Measurements from ENCODE around the gene SPNS2. TPM values are rescaled to one million over a fixed set of nuclear protein-coding genes. Genes with fewer than 3 reads are reported as not detected.

The SPNS2 gene
- total RNA-seq, 1 experiment from 2014 or later: 0.33 TPM

- H3K27me3 ChIP-seq (ENCODE audit: insufficient read depth, low read length): no peaks in the 10 kb centered on the region
- peak overlapping the region; percentile 54 for H3K14ac ChIP-seq (ENCODE audit: insufficient read depth, low read length)
- peaks cover 5% of the 10 kb centered on the region; the same call in 1 of the 2 replicates for H3K4me1 ChIP-seq (ENCODE audit: insufficient read depth, low read length)
- no peak overlapping the region for H2AK5ac ChIP-seq (ENCODE audit: insufficient read length, low read length)
- no peak overlapping the region for H4K5ac ChIP-seq (ENCODE audit: insufficient read length, low read depth, low read length)
- no peak overlapping the region for H3K4me2 ChIP-seq (ENCODE audit: insufficient read depth, insufficient read length, low read length)
- Mint-ChIP-seq H3K9me3 (peaks cover 0 to 3% of the 10 kb centered on the region in 2 experiments; a peak in 2 of 5 replicates), H3K27ac (0 out of 7 replicates have a peak overlapping the region, but pooled peaks of 1 of the 3 experiments have one; percentile 34), H3K27me3 (ENCODE audit: low read depth) (peaks cover 15% of the 10 kb centered on the region), H3K4me3 (no peak overlapping the region), H3K36me3 (ENCODE audit: insufficient read depth in 1 of 3, low read depth in 3 of 3) (peaks cover 0 to 6% (median 0%) of the 10 kb centered on the region in 3 experiments; a peak in 1 of 7 replicates), H3K4me1 (peaks cover 18 to 39% of the 10 kb centered on the region in 2 experiments)
- H2BK15ac ChIP-seq (ENCODE audit: low read depth, low read length): no peak overlapping the region
- H3K18ac ChIP-seq (ENCODE audit: insufficient read length, low read depth, low read length): peak overlapping the region; percentile 60
- H3K23ac ChIP-seq (ENCODE audit: insufficient read length, low read depth, low read length): no peak overlapping the region
- H2AFZ ChIP-seq (ENCODE audit: low read length): no peak overlapping the region
- TF ChIP-seq CTCF (conservative IDR thresholded peaks at IDR 0.05): no peak
- peaks cover 2% of the 10 kb centered on the region for H3K23me2 ChIP-seq (ENCODE audit: insufficient read length, low read depth, low read length, poor library complexity, severe bottlenecking)
- no peaks in the 10 kb centered on the region for H4K20me1 ChIP-seq (ENCODE audit: control insufficient read depth, insufficient read depth, insufficient read length)
- no peaks in the 10 kb centered on the region for H3K9me3 ChIP-seq (ENCODE audit: control insufficient read depth, low read depth, low read length)
- H3K79me2 ChIP-seq (ENCODE audit: insufficient read depth, low read length): no peaks in the 10 kb centered on the region
- no peaks in the 10 kb centered on the region for H3K79me1 ChIP-seq (ENCODE audit: insufficient read depth, low read depth, low read length, poor library complexity, severe bottlenecking)
- H3K4ac ChIP-seq (ENCODE audit: low read depth, low read length): no peak overlapping the region
- H3T11ph ChIP-seq (ENCODE audit: low read length): no peak overlapping the region
- no peak overlapping the region for H2BK5ac ChIP-seq (ENCODE audit: insufficient read length, low read length)
- H2BK20ac ChIP-seq (ENCODE audit: low read depth, low read length, poor library complexity, severe bottlenecking): no peak overlapping the region
- no peak overlapping the region for H3K9ac ChIP-seq (ENCODE audit: extremely low read depth, insufficient read length, low read length)
- H2BK12ac ChIP-seq (ENCODE audit: insufficient read length, low read depth, low read length): no peak overlapping the region
- H3K56ac ChIP-seq (ENCODE audit: insufficient read length, low read depth, low read length): no peak overlapping the region
- no peak overlapping the region for H3K27ac ChIP-seq (ENCODE audit: insufficient read length, low read depth, low read length)
- H4K8ac ChIP-seq (replicated peaks; ENCODE audit: insufficient read length, low read depth, low read length): no peak overlapping the region
- WGBS (ENCODE audit: extremely low coverage, insufficient read length, low lambda C conversion rate): no CpG with 5 or more reads among the region's 18 CpGs
- no peak overlapping the region for H2BK120ac ChIP-seq (ENCODE audit: low read depth, low read length, poor library complexity, severe bottlenecking)
- H4K91ac ChIP-seq (ENCODE audit: insufficient read length, low read depth, low read length): no peak overlapping the region
- DNase-seq: peak; percentile 87
These were observed 78.1 kb downstream of the SPNS2 start for GRCh38 chr17:4576729-4577322.
